DOHH2 (cell line): ENCODE data around the gene PKD1L1.

Source experiments
- H3F3A ChIP-seq: fragments of 200-600 bp; sonication (generic), shearing (Covaris generic); 2 replicates; pipeline ENCODE4 v1.6.0; 2016; ENCODE audit warnings: antibody characterized with exemption, mild to moderate bottlenecking; ENCODE audit not compliant: control insufficient read depth, insufficient read depth
- H3K27ac ChIP-seq: fragments of 200-600 bp; sonication (generic); 2 replicates; pipeline ENCODE4 v1.5.1; 2014; ENCODE audit warnings: low read depth, mild to moderate bottlenecking, low read length, moderate library complexity
- H3K27me3 ChIP-seq: fragments of 200-600 bp; sonication (generic); 2 replicates; pipeline ENCODE4 v1.6.1; 2014; ENCODE audit warnings: mild to moderate bottlenecking, low read length, mixed read lengths; ENCODE audit not compliant: control insufficient read depth
- H3K36me3 ChIP-seq: fragments of 200-600 bp; sonication (generic); 2 replicates; pipeline ENCODE4 v1.6.1; 2014; ENCODE audit warnings: mild to moderate bottlenecking, low read length, moderate library complexity, mixed read lengths; ENCODE audit not compliant: control insufficient read depth
- H3K4me1 ChIP-seq: fragments of 200-600 bp; sonication (generic); 2 replicates; pipeline ENCODE4 v1.6.1; 2014; ENCODE audit warnings: mild to moderate bottlenecking, low read length, mixed read lengths; ENCODE audit not compliant: control insufficient read depth
- H3K4me2 ChIP-seq: fragments of 200-600 bp; sonication (generic); 2 replicates; pipeline ENCODE4 v1.6.0; 2014; ENCODE audit warnings: mild to moderate bottlenecking, low read length, moderate library complexity
- H3K4me3 ChIP-seq: fragments of 200-600 bp; sonication (generic); 2 replicates; pipeline ENCODE4 v1.5.1; 2014; ENCODE audit warnings: mild to moderate bottlenecking, low read length, mixed read lengths
- H3K79me2 ChIP-seq: fragments of 200-600 bp; sonication (generic); 2 replicates; pipeline ENCODE4 v1.6.1; 2014; ENCODE audit warnings: mild to moderate bottlenecking, low read length, mixed read lengths; ENCODE audit not compliant: control insufficient read depth
- H3K9me2 ChIP-seq: fragments of 200-600 bp; sonication (generic); replicated peaks from 2 replicates; pipeline ENCODE4 v1.6.1; 2014; ENCODE audit warnings: mild to moderate bottlenecking, low read length, mixed read lengths; ENCODE audit not compliant: control insufficient read depth
- H3K9me3 ChIP-seq: fragments of 200-600 bp; sonication (generic); 2 replicates; pipeline ENCODE4 v1.6.1; 2014; ENCODE audit warnings: antibody characterized with exemption, low read length, mixed read lengths; ENCODE audit not compliant: control insufficient read depth, insufficient read depth
- H4K20me1 ChIP-seq: fragments of 200-600 bp; sonication (generic); 2 replicates; pipeline ENCODE4 v1.6.0; 2014; ENCODE audit warnings: low read depth, mild to moderate bottlenecking, antibody characterized with exemption, low read length, moderate library complexity; ENCODE audit not compliant: control insufficient read depth, insufficient read depth
- EZH2phosphoT487 ChIP-seq: fragments of 200-600 bp; sonication (generic); IDR thresholded peaks from 2 replicates; pipeline ENCODE4 v1.6.1; 2017; ENCODE audit warnings: borderline replicate concordance, mild to moderate bottlenecking, antibody characterized with exemption, low read length, moderate library complexity, mixed read lengths
- TF ChIP-seq, protein P1 (sequence below): fragments of 200-600 bp; sonication (generic); IDR thresholded peaks from one replicate; pipeline ENCODE4 v1.5.1; 2014; ENCODE audit warnings: antibody characterized with exemption, mild to moderate bottlenecking, low read depth, low read length; ENCODE audit not compliant: poor library complexity, severe bottlenecking

Gene PKD1L1

DNA sequence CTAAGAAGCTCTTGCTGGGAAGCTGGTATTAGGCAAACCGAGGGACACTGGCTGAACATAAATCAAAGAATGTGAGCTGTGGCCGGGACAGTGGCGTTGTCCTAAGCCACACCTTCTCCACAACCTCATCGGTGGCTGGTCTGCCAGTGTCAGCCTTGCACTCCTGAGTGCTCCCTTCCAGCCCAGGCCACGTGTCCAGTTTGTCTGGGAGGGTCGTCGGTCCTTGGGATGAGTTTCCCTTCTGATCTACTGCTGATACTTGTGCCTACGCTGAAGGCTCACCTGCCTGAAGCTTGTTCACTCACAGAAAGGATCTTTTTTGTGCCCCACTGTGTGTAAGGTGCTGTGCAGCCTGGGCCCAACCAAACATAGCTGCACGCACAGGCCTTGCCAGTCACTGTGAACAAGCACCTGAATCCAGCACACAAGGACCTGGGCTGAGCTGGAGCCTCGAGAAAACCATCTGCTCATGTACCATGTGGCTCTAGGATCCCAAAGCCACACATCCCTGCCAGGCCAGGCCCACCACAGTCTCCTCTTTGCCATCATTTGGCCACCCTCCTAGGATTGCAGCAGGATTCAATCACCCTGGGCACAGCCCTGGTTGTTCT, 116.1 kb downstream of the PKD1L1 start:
- no peak overlapping the region for H3K4me2 ChIP-seq
- H3K27me3 ChIP-seq: peaks cover 27% of the 10 kb centered on the region
- no peaks in the 10 kb centered on the region for H3K9me3 ChIP-seq
- H3K4me1 ChIP-seq: peaks cover 9% of the 10 kb centered on the region; the same call in 1 of the 2 replicates
- no peak overlapping the region for H3K27ac ChIP-seq
- H3K36me3 ChIP-seq: no peaks in the 10 kb centered on the region
- no peaks in the 10 kb centered on the region for H3K79me2 ChIP-seq
- no peak overlapping the region for H3K4me3 ChIP-seq
- H3K9me2 ChIP-seq: no peaks in the 10 kb centered on the region
- H4K20me1 ChIP-seq: no peaks in the 10 kb centered on the region
- no peaks in the 10 kb centered on the region for H3F3A ChIP-seq
- TF ChIP-seq, protein P1, sequence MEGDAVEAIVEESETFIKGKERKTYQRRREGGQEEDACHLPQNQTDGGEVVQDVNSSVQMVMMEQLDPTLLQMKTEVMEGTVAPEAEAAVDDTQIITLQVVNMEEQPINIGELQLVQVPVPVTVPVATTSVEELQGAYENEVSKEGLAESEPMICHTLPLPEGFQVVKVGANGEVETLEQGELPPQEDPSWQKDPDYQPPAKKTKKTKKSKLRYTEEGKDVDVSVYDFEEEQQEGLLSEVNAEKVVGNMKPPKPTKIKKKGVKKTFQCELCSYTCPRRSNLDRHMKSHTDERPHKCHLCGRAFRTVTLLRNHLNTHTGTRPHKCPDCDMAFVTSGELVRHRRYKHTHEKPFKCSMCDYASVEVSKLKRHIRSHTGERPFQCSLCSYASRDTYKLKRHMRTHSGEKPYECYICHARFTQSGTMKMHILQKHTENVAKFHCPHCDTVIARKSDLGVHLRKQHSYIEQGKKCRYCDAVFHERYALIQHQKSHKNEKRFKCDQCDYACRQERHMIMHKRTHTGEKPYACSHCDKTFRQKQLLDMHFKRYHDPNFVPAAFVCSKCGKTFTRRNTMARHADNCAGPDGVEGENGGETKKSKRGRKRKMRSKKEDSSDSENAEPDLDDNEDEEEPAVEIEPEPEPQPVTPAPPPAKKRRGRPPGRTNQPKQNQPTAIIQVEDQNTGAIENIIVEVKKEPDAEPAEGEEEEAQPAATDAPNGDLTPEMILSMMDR: no peak
- no peak for TF ChIP-seq EZH2phosphoT487

DNA sequence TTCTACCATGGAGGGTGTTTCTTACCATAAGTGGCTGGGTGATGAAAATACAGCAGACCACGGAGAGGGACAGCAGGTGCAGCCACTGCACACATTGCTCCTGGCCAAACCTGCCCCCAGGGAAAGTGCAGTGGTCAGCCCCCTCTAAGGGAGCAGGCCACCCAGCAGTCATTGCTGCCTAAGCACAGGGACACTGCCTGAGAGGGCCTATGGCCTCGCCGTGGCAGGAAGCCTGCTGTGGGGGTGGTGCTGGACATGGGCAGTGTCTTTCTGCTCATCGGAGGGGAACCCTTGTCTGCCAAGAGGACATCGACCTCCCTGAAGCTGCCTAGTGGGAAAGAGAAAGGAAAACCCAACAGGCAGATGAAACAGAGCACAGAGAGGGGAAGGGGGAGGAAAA, 118.3 kb downstream of the PKD1L1 start:
- H3K27me3 ChIP-seq: peaks cover 27% of the 10 kb centered on the region
- TF ChIP-seq EZH2phosphoT487: no peak
- TF ChIP-seq, protein P1: no peak
- no peaks in the 10 kb centered on the region for H4K20me1 ChIP-seq
- no peaks in the 10 kb centered on the region for H3K9me3 ChIP-seq
- no peaks in the 10 kb centered on the region for H3K79me2 ChIP-seq
- H3K9me2 ChIP-seq: no peaks in the 10 kb centered on the region
- H3K4me2 ChIP-seq: no peak overlapping the region
- H3K4me3 ChIP-seq: no peak overlapping the region
- peaks cover 9% of the 10 kb centered on the region; the same call in 1 of the 2 replicates for H3K4me1 ChIP-seq
- H3K27ac ChIP-seq: no peak overlapping the region
- H3K36me3 ChIP-seq: no peaks in the 10 kb centered on the region
- no peaks in the 10 kb centered on the region for H3F3A ChIP-seq

DNA sequence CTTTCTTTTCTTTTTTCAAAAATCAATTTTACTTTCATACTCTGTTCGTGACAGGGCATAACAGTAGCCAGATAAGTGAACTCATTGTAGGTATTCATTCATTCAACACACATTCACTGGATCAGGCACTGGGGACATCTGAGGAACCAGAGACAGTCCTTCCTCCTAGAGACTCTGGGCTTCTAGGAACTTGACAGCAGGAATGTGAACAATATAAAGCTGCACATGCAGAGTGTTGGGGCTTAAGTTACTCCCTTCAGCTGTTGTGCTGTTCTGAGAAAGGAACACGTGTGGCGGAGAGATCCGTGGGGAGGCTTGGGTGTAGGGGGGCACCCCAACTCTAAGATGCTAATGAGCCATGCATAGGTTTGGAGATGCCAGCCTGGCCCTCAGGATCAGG, 120.4 kb downstream of the PKD1L1 start:
- H3K9me3 ChIP-seq: no peaks in the 10 kb centered on the region
- H3K79me2 ChIP-seq: no peaks in the 10 kb centered on the region
- H3K27ac ChIP-seq: no peak overlapping the region
- no peaks in the 10 kb centered on the region for H3F3A ChIP-seq
- H3K4me3 ChIP-seq: no peak overlapping the region
- H3K36me3 ChIP-seq: no peaks in the 10 kb centered on the region
- H4K20me1 ChIP-seq: no peaks in the 10 kb centered on the region
- no peak overlapping the region for H3K4me2 ChIP-seq
- TF ChIP-seq EZH2phosphoT487: no peak
- TF ChIP-seq, protein P1: no peak
- H3K4me1 ChIP-seq: peaks cover under 1% of the 10 kb centered on the region; the same call in 1 of the 2 replicates
- H3K9me2 ChIP-seq: no peaks in the 10 kb centered on the region
- H3K27me3 ChIP-seq: peaks cover 13% of the 10 kb centered on the region; the same call in 1 of the 2 replicates
